ENCODE data around the gene PEMT.

The PEMT gene

GRCh38 chr17:17505610-17506171 lies 85.8 kb downstream of the PEMT start:
- Mint-ChIP-seq H3K27me3 (peaks cover 1% of the 10 kb centered on the region), H3K4me3 (no peak overlapping the region), H3K27ac (no peak overlapping the region), H3K36me3 (no peaks in the 10 kb centered on the region), H3K4me1 (ENCODE audit: low read depth) (no peaks in the 10 kb centered on the region), H3K9me3 (ENCODE audit: low read depth) (no peaks in the 10 kb centered on the region)

DNA sequence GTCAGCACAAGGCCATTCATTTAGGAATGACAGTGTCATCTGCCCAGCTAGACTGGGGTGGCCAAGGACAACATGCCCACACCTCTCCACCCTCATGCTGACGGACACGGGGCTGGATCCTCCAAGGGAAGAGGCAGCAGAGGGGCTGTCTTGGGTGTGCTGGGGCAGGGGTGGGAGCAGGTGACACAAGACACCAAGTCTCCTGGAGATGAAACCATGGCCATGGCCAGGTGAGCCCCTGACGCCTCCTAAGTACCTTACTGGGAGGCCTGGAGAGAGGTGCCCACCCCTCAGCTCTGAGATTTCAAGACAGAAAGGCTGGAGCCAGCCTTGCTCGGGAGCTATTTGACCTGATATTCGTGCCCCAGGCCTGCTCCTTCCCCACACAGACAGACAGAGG lies 86.4 kb downstream of the PEMT start:
- H3K9me3 Mint-ChIP-seq (ENCODE audit: low read depth), result no peaks in the 10 kb centered on the region
- H3K36me3 Mint-ChIP-seq, result no peaks in the 10 kb centered on the region
- H3K27me3 Mint-ChIP-seq, result peaks cover 1% of the 10 kb centered on the region
- no peak overlapping the region for H3K4me3 Mint-ChIP-seq
- no peak overlapping the region for H3K27ac Mint-ChIP-seq
- H3K4me1 Mint-ChIP-seq (ENCODE audit: low read depth), result no peaks in the 10 kb centered on the region

GRCh38 chr17:17504341-17505140 lies 87.0 kb downstream of the PEMT start:
- Mint-ChIP-seq H3K4me3 (no peak overlapping the region), H3K36me3 (no peaks in the 10 kb centered on the region), H3K4me1 (ENCODE audit: low read depth) (no peaks in the 10 kb centered on the region), H3K27ac (no peak overlapping the region), H3K27me3 (peaks cover 1% of the 10 kb centered on the region), H3K9me3 (ENCODE audit: low read depth) (no peaks in the 10 kb centered on the region)

GRCh38 chr17:17503566-17504130 lies 87.9 kb downstream of the PEMT start:
- H3K36me3 Mint-ChIP-seq, result no peaks in the 10 kb centered on the region
- H3K9me3 Mint-ChIP-seq (ENCODE audit: low read depth), result no peaks in the 10 kb centered on the region
- no peaks in the 10 kb centered on the region for H3K4me1 Mint-ChIP-seq (ENCODE audit: low read depth)
- H3K4me3 Mint-ChIP-seq, result no peak overlapping the region
- H3K27ac Mint-ChIP-seq, result no peak overlapping the region
- H3K27me3 Mint-ChIP-seq, result peaks cover 1% of the 10 kb centered on the region

GRCh38 chr17:17502741-17503565 lies 88.6 kb downstream of the PEMT start:
- Mint-ChIP-seq H3K9me3 (ENCODE audit: low read depth) (no peaks in the 10 kb centered on the region), H3K4me3 (no peak overlapping the region), H3K27ac (peak overlapping the region; percentile 11), H3K36me3 (no peaks in the 10 kb centered on the region), H3K4me1 (ENCODE audit: low read depth) (no peaks in the 10 kb centered on the region), H3K27me3 (peaks cover 1% of the 10 kb centered on the region)

GRCh38 chr17:17500999-17501605 lies 90.4 kb downstream of the PEMT start:
- Mint-ChIP-seq H3K27ac (no peak overlapping the region), H3K36me3 (no peaks in the 10 kb centered on the region), H3K4me1 (ENCODE audit: low read depth) (peaks cover 3% of the 10 kb centered on the region), H3K4me3 (no peak overlapping the region), H3K9me3 (ENCODE audit: low read depth) (no peaks in the 10 kb centered on the region), H3K27me3 (peaks cover 1% of the 10 kb centered on the region)

DNA sequence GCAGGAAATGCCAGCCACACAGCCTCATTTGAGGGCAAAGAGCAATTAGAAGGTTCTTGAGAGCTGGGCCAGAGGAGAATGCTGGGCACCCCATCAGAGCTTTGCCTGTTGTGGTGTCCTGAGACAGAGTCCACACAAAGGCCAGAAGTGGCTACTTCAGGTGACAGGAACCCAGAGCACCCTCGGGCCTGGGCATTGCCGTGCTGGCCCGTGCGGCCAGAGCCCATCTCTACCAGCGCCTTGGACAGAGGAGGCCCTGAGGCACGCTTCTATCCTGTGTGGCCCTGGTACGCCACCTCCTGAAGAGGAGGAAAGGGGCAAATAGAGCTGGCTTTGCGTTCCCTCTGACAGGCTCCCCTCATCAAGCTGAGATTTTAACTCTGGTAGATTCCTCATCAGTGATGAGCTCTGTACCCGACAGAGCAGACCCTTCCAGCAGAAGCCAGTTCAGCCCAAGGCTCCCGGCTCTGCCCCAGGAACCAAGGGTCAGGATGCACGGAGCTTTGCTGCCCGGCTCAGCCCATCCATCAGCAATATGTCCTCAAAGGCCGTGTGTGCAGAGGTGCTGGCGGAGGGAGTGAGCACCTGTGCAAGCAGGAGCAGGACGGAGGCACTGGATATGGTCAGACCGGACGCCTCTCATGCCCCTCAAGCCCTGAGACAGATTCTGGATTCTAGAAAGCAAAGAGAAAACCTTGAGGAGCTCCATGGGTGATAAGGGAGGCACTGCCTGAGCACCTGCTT lies 91.9 kb downstream of the PEMT start:
- Mint-ChIP-seq H3K4me3 (no peak overlapping the region), H3K9me3 (ENCODE audit: low read depth) (no peaks in the 10 kb centered on the region), H3K27ac (no peak overlapping the region), H3K36me3 (no peaks in the 10 kb centered on the region), H3K27me3 (peaks cover 3% of the 10 kb centered on the region), H3K4me1 (ENCODE audit: low read depth) (peaks cover 14% of the 10 kb centered on the region)

- Mint-ChIP-seq H3K4me3 (no peak overlapping the region), H3K36me3 (no peaks in the 10 kb centered on the region)
Measured at GRCh38 chr17:17498606-17499301, 92.8 kb downstream of the PEMT start.

GRCh38 chr17:17497845-17498520 lies 93.5 kb downstream of the PEMT start:
- peak overlapping the region; percentile 75 for H3K4me3 Mint-ChIP-seq
- no peak overlapping the region for H3K27ac Mint-ChIP-seq
- peaks cover 3% of the 10 kb centered on the region for H3K27me3 Mint-ChIP-seq
- H3K36me3 Mint-ChIP-seq, result no peaks in the 10 kb centered on the region
- H3K9me3 Mint-ChIP-seq (ENCODE audit: low read depth), result no peaks in the 10 kb centered on the region
- peaks cover 15% of the 10 kb centered on the region for H3K4me1 Mint-ChIP-seq (ENCODE audit: low read depth)

More at GRCh38 chr17:17498606-17499301, 92.8 kb downstream of the PEMT start:
- no peak overlapping the region for H3K27ac Mint-ChIP-seq
- peaks cover 3% of the 10 kb centered on the region for H3K27me3 Mint-ChIP-seq
- H3K9me3 Mint-ChIP-seq (ENCODE audit: low read depth), result no peaks in the 10 kb centered on the region
- peaks cover 15% of the 10 kb centered on the region for H3K4me1 Mint-ChIP-seq (ENCODE audit: low read depth)

- Mint-ChIP-seq H3K4me1 (ENCODE audit: low read depth) (peaks cover 15% of the 10 kb centered on the region), H3K4me3 (peak overlapping the region; percentile 75), H3K36me3 (peaks cover 2% of the 10 kb centered on the region), H3K27me3 (peaks cover 3% of the 10 kb centered on the region), H3K9me3 (ENCODE audit: low read depth) (no peaks in the 10 kb centered on the region), H3K27ac (no peak overlapping the region)
Measured at GRCh38 chr17:17497065-17497844, 94.3 kb downstream of the PEMT start.

DNA sequence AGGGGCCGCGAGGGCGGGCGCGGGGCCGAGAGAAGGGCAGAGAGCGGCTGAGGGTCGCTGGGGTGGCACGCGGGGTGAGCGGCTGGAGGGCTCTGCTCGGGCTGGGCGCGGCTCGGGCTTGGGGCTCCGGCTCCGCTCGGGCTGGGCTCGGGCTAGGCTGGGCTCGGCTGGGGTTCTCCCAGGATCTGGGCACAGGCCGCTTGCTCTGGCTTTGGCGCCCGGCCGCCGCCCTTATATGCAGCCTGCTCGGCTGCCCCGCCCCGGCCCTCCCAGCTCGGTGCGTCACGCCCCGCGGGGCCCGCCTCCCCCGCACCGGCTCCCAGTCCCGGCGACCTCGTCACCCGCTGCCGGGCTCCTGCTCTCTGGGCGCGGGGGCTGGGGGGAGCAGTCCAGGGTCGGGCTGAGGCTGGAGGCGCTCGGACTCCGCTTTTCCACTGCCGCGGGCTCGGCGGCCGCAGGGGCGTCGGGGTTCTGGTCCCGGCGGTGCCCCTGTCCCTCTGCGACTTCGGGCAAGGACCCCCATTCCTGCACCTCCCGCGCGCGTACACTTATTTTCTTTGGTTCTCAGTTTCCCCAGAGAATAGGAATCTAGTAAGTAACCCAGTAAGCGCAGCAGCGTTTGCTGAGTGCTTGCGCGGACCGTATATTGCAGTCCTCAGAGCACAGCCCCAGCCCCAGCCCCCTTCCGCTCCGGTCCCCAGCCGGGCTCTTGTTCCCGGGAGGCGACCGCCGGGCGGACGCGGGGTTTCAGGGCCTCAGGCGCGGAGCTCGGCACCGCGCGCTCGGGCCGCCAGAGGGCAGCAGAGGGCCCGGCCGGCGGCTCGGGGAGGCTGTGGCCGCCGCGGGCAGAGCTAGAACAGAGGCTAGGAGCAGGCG lies 95.1 kb downstream of the PEMT start, which contains the start of gene RASD1:
Gene RASD1 (minus strand): TSS at position 207 of the 876 bp plus-strand sequence. CDS start 214 bp downstream, outside the sequence.
- peaks cover 15% of the 10 kb centered on the region for H3K4me1 Mint-ChIP-seq (ENCODE audit: low read depth)
- H3K27ac Mint-ChIP-seq, result peak within 1 kb of the TSS; percentile 12
- peak within 1 kb of the TSS; percentile 83 for H3K4me3 Mint-ChIP-seq
- no peaks in the 10 kb centered on the region for H3K9me3 Mint-ChIP-seq (ENCODE audit: low read depth)
- H3K36me3 Mint-ChIP-seq, result peaks cover 4% of the 10 kb centered on the region
- H3K27me3 Mint-ChIP-seq, result peaks cover 3% of the 10 kb centered on the region

All from activated naive CD8-positive, alpha-beta T cell (primary cell).